K562 (cell line): ENCODE data around the gene FMC1.

Experiments used
- ARNT ChIP-seq, 2 experiments: fragments of 450-650 bp; IDR thresholded peaks; 2 replicates each; pipeline ENCODE4 v1.6.1; 2016; ENCODE audit warnings: mild to moderate bottlenecking in 1 of 2
- FOXJ3 ChIP-seq: sonication (generic); formaldehyde crosslinking; IDR thresholded peaks from 2 replicates; pipeline ENCODE4 v1.4.0; 2020; ENCODE audit warnings: mild to moderate bottlenecking, missing genetic modification reagents
- L3MBTL2 ChIP-seq: fragments of 450-650 bp; IDR thresholded peaks from 2 replicates; pipeline ENCODE4 v1.6.1; 2016; ENCODE audit warnings: mild to moderate bottlenecking, moderate library complexity
- MED1 ChIP-seq: sonication (generic); formaldehyde crosslinking; IDR thresholded peaks from 2 replicates; pipeline ENCODE4 v1.8.1; 2023; ENCODE audit warnings: missing genetic modification reagents, borderline replicate concordance
- NR2C2 ChIP-seq, 2 experiments: fragments of 200-800 bp in 1 of 2; sonication (Bioruptor generic) in 1 of 2; sonication (generic) in 1 of 2; formaldehyde crosslinking in 1 of 2; IDR thresholded peaks; 2 replicates each; pipeline versions ENCODE4 v1.6.1 to v1.8.0; 2016 to 2022; ENCODE audit warnings: mild to moderate bottlenecking in 1 of 2, missing compliant biosample characterization in 1 of 2, missing genetic modification characterization in 1 of 2, missing genetic modification reagents in 1 of 2
- SRSF1 ChIP-seq: fragments of 200-400 bp; formaldehyde crosslinking; IDR thresholded peaks from 2 replicates; pipeline ENCODE4 v1.6.1; 2017; ENCODE audit warnings: mild to moderate bottlenecking, low read depth, low read length, moderate library complexity
- XRCC5 ChIP-seq: fragments of 200-400 bp; formaldehyde crosslinking; IDR thresholded peaks from 2 replicates; pipeline ENCODE4 v1.6.1; 2017; ENCODE audit warnings: low read depth, mild to moderate bottlenecking, low read length
- TF ChIP-seq, protein P1 (sequence below): sonication (generic); formaldehyde crosslinking; IDR thresholded peaks from 2 replicates; pipeline ENCODE4 v1.9.0; 2022; ENCODE audit warnings: mild to moderate bottlenecking, missing genetic modification reagents
- TF ChIP-seq, protein P2 (sequence below): sonication (generic); formaldehyde crosslinking; IDR thresholded peaks from 2 replicates; pipeline ENCODE4 v1.8.1; 2022; ENCODE audit warnings: missing genetic modification reagents
- TF ChIP-seq, protein P3 (sequence below): fragments of 450-650 bp; formaldehyde crosslinking; IDR thresholded peaks from 2 replicates; pipeline ENCODE4 v1.4.0; 2020; ENCODE audit warnings: mild to moderate bottlenecking
- TF ChIP-seq, protein P4 (sequence below): sonication (generic); formaldehyde crosslinking; IDR thresholded peaks from 2 replicates; pipeline ENCODE4 v1.8.0; 2022; ENCODE audit warnings: missing genetic modification reagents, mild to moderate bottlenecking, borderline replicate concordance
- TF ChIP-seq, protein P5 (sequence below): sonication (generic); formaldehyde crosslinking; IDR thresholded peaks from 2 replicates; pipeline ENCODE4 v1.8.0; 2022; ENCODE audit warnings: missing genetic modification reagents, mild to moderate bottlenecking, moderate library complexity, borderline replicate concordance
- TF ChIP-seq, protein P6 (sequence below), 3 experiments: IDR thresholded peaks in 2 of 3; conservative IDR thresholded peaks in 1 of 3; 2 replicates each; pipeline ENCODE4 v1.5.1; 2011 to 2012; ENCODE audit warnings: low read length in 3 of 3, mild to moderate bottlenecking in 3 of 3, control low read depth in 2 of 3, improper control_type of control experiment in 1 of 3, inconsistent platforms in 1 of 3, low read depth in 1 of 3, mixed read lengths in 1 of 3, moderate library complexity in 1 of 3; ENCODE audit not compliant: insufficient read depth in 2 of 3

DNA sequence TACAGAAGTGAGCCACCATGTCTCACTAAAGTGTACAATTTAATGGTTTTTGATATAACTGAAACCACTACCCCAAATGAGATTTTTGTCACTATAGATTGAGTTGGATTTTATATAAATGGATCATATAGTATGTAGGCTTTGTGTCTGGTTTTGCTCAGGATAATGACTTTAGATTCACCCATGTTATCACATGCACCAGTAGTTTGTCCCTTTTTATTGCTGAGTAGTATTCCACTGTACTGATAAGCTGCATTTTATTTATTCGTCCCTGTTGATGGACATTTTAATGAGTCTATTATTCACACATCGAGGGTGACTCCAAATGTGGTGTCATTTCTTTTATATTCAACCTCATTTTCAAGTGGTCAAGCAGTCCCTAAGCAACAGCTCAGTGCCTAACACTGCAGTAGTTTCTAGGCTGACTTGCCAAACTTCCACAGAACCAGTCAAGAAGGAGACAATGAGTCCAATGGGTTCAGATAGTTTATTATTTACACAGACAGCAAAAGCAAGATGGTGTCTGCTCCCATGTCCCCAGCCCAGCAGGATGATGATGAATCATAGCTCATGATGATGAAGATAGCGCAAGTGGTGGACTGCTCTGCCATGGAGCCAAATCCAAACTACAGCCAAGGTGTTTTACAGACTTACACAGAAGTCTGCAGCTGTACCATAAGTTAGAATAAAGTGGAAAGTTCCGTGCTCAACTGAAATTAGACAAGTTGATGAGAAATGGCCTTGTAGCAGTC is 6.6 kb upstream of the FMC1 start:
- TF ChIP-seq, protein P1, sequence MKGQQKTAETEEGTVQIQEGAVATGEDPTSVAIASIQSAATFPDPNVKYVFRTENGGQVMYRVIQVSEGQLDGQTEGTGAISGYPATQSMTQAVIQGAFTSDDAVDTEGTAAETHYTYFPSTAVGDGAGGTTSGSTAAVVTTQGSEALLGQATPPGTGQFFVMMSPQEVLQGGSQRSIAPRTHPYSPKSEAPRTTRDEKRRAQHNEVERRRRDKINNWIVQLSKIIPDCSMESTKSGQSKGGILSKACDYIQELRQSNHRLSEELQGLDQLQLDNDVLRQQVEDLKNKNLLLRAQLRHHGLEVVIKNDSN = no peak
- TF ChIP-seq, protein P2, sequence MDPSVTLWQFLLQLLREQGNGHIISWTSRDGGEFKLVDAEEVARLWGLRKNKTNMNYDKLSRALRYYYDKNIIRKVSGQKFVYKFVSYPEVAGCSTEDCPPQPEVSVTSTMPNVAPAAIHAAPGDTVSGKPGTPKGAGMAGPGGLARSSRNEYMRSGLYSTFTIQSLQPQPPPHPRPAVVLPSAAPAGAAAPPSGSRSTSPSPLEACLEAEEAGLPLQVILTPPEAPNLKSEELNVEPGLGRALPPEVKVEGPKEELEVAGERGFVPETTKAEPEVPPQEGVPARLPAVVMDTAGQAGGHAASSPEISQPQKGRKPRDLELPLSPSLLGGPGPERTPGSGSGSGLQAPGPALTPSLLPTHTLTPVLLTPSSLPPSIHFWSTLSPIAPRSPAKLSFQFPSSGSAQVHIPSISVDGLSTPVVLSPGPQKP (CRISPR knock-in tag) = no peak
- TF ChIP-seq XRCC5 (no peak), ARNT (IDR thresholded peaks at IDR 0.05) (no peak), NR2C2 (CRISPR knock-in tag; IDR thresholded peaks at IDR 0.05) (no peak), NR2C2 (tag; IDR thresholded peaks at IDR 0.05) (no peak), L3MBTL2 (no peak), SRSF1 (no peak), FOXJ3 (no peak), MED1 (CRISPR knock-in tag) (no peak)
- TF ChIP-seq, protein P3, sequence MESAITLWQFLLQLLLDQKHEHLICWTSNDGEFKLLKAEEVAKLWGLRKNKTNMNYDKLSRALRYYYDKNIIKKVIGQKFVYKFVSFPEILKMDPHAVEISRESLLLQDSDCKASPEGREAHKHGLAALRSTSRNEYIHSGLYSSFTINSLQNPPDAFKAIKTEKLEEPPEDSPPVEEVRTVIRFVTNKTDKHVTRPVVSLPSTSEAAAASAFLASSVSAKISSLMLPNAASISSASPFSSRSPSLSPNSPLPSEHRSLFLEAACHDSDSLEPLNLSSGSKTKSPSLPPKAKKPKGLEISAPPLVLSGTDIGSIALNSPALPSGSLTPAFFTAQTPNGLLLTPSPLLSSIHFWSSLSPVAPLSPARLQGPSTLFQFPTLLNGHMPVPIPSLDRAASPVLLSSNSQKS = no peak
- TF ChIP-seq, protein P4, sequence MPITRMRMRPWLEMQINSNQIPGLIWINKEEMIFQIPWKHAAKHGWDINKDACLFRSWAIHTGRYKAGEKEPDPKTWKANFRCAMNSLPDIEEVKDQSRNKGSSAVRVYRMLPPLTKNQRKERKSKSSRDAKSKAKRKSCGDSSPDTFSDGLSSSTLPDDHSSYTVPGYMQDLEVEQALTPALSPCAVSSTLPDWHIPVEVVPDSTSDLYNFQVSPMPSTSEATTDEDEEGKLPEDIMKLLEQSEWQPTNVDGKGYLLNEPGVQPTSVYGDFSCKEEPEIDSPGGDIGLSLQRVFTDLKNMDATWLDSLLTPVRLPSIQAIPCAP (CRISPR knock-in tag) = no peak
- TF ChIP-seq, protein P5, sequence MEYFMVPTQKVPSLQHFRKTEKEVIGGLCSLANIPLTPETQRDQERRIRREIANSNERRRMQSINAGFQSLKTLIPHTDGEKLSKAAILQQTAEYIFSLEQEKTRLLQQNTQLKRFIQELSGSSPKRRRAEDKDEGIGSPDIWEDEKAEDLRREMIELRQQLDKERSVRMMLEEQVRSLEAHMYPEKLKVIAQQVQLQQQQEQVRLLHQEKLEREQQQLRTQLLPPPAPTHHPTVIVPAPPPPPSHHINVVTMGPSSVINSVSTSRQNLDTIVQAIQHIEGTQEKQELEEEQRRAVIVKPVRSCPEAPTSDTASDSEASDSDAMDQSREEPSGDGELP = no peak
- TF ChIP-seq, protein P6, sequence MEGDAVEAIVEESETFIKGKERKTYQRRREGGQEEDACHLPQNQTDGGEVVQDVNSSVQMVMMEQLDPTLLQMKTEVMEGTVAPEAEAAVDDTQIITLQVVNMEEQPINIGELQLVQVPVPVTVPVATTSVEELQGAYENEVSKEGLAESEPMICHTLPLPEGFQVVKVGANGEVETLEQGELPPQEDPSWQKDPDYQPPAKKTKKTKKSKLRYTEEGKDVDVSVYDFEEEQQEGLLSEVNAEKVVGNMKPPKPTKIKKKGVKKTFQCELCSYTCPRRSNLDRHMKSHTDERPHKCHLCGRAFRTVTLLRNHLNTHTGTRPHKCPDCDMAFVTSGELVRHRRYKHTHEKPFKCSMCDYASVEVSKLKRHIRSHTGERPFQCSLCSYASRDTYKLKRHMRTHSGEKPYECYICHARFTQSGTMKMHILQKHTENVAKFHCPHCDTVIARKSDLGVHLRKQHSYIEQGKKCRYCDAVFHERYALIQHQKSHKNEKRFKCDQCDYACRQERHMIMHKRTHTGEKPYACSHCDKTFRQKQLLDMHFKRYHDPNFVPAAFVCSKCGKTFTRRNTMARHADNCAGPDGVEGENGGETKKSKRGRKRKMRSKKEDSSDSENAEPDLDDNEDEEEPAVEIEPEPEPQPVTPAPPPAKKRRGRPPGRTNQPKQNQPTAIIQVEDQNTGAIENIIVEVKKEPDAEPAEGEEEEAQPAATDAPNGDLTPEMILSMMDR (IDR thresholded peaks at IDR 0.05 in 2 of 3, conservative IDR thresholded peaks at IDR 0.05 in 1 of 3; ENCODE audit: insufficient read depth in 2 of 3, low read depth in 1 of 3, low read length in 3 of 3) = no peak
